HUES6 (cell line): ENCODE measurements around the gene EGFL7.
"Not testable (repeated sequence)": the region's sequence is repeated elsewhere in the genome, so short reads cannot be mapped to it uniquely, and the experiment has no call there.

Experiments
- H3K27ac ChIP-seq: 2 replicates; pipeline ENCODE4 v1.7.0; 2013; ENCODE audit warnings: low read depth, mild to moderate bottlenecking, low read length, inconsistent platforms
- H3K27me3 ChIP-seq: 2 replicates; pipeline ENCODE4 v1.6.1; 2013; ENCODE audit warnings: low read length; ENCODE audit not compliant: control insufficient read depth, insufficient read depth
- H3K36me3 ChIP-seq: 2 replicates; pipeline ENCODE4 v1.6.1; 2013; ENCODE audit warnings: low read length; ENCODE audit not compliant: control insufficient read depth, insufficient read depth
- H3K4me1 ChIP-seq: 2 replicates; pipeline ENCODE4 v1.6.1; 2013; ENCODE audit warnings: low read length; ENCODE audit not compliant: control insufficient read depth, insufficient read depth
- H3K4me3 ChIP-seq: 2 replicates; pipeline ENCODE4 v1.5.1; 2013; ENCODE audit warnings: low read depth, low read length
- H3K9ac ChIP-seq: one replicate; pipeline ENCODE4 v1.6.1; 2013; ENCODE audit warnings: mild to moderate bottlenecking, low read length
- H3K9me3 ChIP-seq: 2 replicates; pipeline ENCODE4 v1.6.1; 2013; ENCODE audit warnings: low read depth, low read length; ENCODE audit not compliant: control insufficient read depth, insufficient read depth

The EGFL7 gene

GRCh38 chr9:136626066-136626725 is 36.5 kb upstream of the EGFL7 start:
- Histone ChIP-seq H3K27me3 (no peaks in the 10 kb centered on the region), H3K27ac (no peak overlapping the region), H3K4me1 (peaks cover 9% of the 10 kb centered on the region; the same call in 1 of the 2 replicates), H3K4me3 (no peak overlapping the region), H3K36me3 (no peaks in the 10 kb centered on the region), H3K9ac (no peak overlapping the region), H3K9me3 (no peaks in the 10 kb centered on the region; the same call in 1 of the 2 replicates)

- H3K27ac ChIP-seq, result no peak overlapping the region
- H3K27me3 ChIP-seq, result no peaks in the 10 kb centered on the region; the same call in 1 of the 2 replicates
- no peak overlapping the region for H3K4me3 ChIP-seq
- no peak overlapping the region for H3K9ac ChIP-seq
- H3K36me3 ChIP-seq, result no peaks in the 10 kb centered on the region
- H3K4me1 ChIP-seq, result peaks cover 6% of the 10 kb centered on the region; the same call in 1 of the 2 replicates
- H3K9me3 ChIP-seq, result no peaks in the 10 kb centered on the region; the same call in 1 of the 2 replicates
Observed at GRCh38 chr9:136626740-136627642, 35.7 kb upstream of the EGFL7 start.

- Histone ChIP-seq H3K4me3 (no peak overlapping the region), H3K27ac (no peak overlapping the region), H3K9ac (no peak overlapping the region), H3K9me3 (no peaks in the 10 kb centered on the region; the same call in 1 of the 2 replicates), H3K4me1 (peaks cover 6% of the 10 kb centered on the region; the same call in 1 of the 2 replicates), H3K36me3 (no peaks in the 10 kb centered on the region), H3K27me3 (no peaks in the 10 kb centered on the region; the same call in 1 of the 2 replicates)
Observed at GRCh38 chr9:136627703-136628102, 35.0 kb upstream of the EGFL7 start.

DNA sequence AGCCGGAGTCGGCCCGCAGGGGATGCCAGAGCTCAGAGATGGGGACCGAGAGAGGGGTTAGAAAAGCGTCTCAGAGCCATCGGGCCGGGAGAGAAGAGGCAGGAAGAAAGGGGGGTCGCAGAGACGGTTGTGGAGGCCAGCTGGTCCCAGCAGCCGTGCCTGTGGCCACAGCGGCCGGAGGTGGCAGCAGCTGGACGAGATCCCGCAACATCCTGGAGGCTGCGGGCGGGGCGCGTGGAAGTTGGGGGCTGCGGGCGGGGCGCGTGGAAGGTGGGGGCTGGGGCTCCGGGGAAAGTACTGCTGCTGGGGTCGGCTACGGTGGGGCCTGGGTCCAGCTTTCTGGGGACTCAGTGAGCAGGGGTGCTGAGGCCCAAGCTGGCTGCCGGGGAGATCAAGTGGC is 34.4 kb upstream of the EGFL7 start:
- no peak overlapping the region for H3K9ac ChIP-seq
- H3K27me3 ChIP-seq, result no peaks in the 10 kb centered on the region; the same call in 1 of the 2 replicates
- H3K27ac ChIP-seq, result no peak overlapping the region
- H3K9me3 ChIP-seq, result no peaks in the 10 kb centered on the region; the same call in 1 of the 2 replicates
- H3K4me1 ChIP-seq, result peaks cover 6% of the 10 kb centered on the region; the same call in 1 of the 2 replicates
- H3K36me3 ChIP-seq, result no peaks in the 10 kb centered on the region
- no peak overlapping the region for H3K4me3 ChIP-seq

DNA sequence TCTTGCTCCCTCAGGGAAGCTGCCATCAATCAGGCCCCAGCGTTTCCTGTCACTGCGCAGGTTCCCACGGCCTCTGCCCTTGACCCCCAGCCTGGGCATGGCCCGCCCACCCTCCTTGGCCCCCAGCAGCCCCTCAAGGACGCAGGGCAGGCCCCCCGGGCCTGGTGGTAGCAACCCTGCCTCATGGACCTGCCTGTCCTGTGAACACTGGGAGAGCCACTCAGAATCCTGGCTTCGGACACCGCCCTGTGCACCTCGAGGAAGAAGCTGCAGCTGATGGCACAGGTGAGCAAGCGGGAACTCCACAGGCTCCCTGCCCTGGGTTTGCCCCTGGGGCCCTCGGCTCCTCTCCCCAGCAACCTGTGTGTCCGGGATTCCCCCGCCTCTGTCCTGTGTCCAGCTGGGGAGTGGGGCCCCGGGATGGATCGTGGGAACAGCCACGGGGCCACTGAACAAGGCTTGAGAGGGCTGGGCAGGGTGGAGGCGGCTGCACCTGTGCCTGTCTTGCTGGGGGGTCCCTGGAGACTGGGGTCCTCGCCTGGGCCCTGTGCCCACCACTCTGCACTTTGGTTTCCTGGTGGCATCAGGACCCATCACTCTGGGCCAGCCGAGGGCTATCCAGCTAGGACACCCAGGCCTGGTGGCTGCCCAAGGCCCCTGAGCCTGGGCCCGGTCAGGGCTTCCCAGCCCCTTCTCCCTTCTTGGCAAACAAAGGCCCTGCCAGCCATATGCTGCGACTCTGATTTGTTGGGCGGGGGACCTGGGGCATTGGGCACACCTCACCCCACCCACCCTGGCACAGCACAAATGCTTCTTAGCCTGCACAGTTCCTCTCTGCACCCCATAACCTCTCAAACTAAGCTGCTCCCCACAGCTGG is 33.5 kb upstream of the EGFL7 start:
- Histone ChIP-seq H3K9me3 (no peaks in the 10 kb centered on the region; the same call in 1 of the 2 replicates), H3K4me1 (peaks cover 6% of the 10 kb centered on the region; the same call in 1 of the 2 replicates), H3K27ac (no peak overlapping the region), H3K27me3 (no peaks in the 10 kb centered on the region; the same call in 1 of the 2 replicates), H3K36me3 (no peaks in the 10 kb centered on the region), H3K9ac (no peak overlapping the region), H3K4me3 (no peak overlapping the region)

GRCh38 chr9:136629879-136630661 is 32.6 kb upstream of the EGFL7 start:
- Histone ChIP-seq H3K9ac (no peak overlapping the region), H3K27me3 (no peaks in the 10 kb centered on the region; the same call in 1 of the 2 replicates), H3K4me1 (peaks cover 6% of the 10 kb centered on the region; the same call in 1 of the 2 replicates), H3K9me3 (no peaks in the 10 kb centered on the region; the same call in 1 of the 2 replicates), H3K27ac (no peak overlapping the region), H3K4me3 (no peak overlapping the region), H3K36me3 (no peaks in the 10 kb centered on the region)

- H3K27ac ChIP-seq, result no peak overlapping the region
- H3K9me3 ChIP-seq, result no peaks in the 10 kb centered on the region; the same call in 1 of the 2 replicates
- no peak overlapping the region for H3K9ac ChIP-seq
- no peaks in the 10 kb centered on the region; the same call in 1 of the 2 replicates for H3K27me3 ChIP-seq
- no peaks in the 10 kb centered on the region for H3K36me3 ChIP-seq
- no peak overlapping the region for H3K4me3 ChIP-seq
- peaks cover 6% of the 10 kb centered on the region; the same call in 1 of the 2 replicates for H3K4me1 ChIP-seq
Observed at GRCh38 chr9:136630662-136630992, 32.1 kb upstream of the EGFL7 start.

GRCh38 chr9:136631038-136632000 is 31.4 kb upstream of the EGFL7 start:
- Histone ChIP-seq H3K27ac (no peak overlapping the region), H3K9ac (no peak overlapping the region), H3K4me1 (peaks cover 6% of the 10 kb centered on the region; the same call in 1 of the 2 replicates), H3K9me3 (no peaks in the 10 kb centered on the region; the same call in 1 of the 2 replicates), H3K27me3 (no peaks in the 10 kb centered on the region; the same call in 1 of the 2 replicates), H3K36me3 (no peaks in the 10 kb centered on the region), H3K4me3 (no peak overlapping the region)

DNA sequence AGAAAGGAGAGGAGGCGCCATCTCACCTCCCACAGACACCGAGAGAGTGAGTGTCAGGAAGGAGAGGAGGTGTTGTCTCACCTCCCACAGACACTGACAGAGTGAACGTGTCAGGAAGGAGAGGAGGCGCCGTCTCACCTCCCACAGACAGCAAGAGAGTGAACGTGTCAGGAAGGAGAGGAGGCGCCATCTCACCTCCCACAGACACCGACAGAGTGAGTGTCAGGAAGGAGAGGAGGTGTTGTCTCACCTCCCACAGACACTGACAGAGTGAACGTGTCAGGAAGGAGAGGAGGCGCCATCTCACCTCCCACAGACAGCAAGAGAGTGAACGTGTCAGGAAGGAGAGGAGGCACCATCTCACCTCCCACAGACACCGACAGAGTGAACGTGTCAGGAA is 30.6 kb upstream of the EGFL7 start:
- not testable (repeated sequence) for H3K36me3 ChIP-seq, H3K9me3 ChIP-seq, H3K27me3 ChIP-seq, H3K9ac ChIP-seq, H3K4me3 ChIP-seq, H3K27ac ChIP-seq, H3K4me1 ChIP-seq
